ENCODE measurements around the gene PRRT4.

Gene PRRT4

GRCh38 chr7:128361411-128362379, at the start of gene PRRT4:
PRRT4 (minus strand) TSS chr7:128361690.
- DNase-seq = peak; percentile 52 to 73

GRCh38 chr7:128410451-128410753, 48.9 kb upstream of the PRRT4 start:
- no peak for DNase-seq

GRCh38 chr7:128409596-128410450, 48.3 kb upstream of the PRRT4 start, which contains the start of gene IMPDH1:
IMPDH1 (minus strand) TSS chr7:128409982; CDS start chr7:128409901, 81 bp downstream.
- peak; percentile 60 to 69 for DNase-seq

GRCh38 chr7:128408709-128409595, 47.5 kb upstream of the PRRT4 start:
- DNase-seq = no peak

- peak; percentile 49 to 61 for DNase-seq
Observed at GRCh38 chr7:128407751-128408708, 46.5 kb upstream of the PRRT4 start.

- no peak for DNase-seq
Observed at GRCh38 chr7:128407233-128407589, 45.7 kb upstream of the PRRT4 start.

DNA sequence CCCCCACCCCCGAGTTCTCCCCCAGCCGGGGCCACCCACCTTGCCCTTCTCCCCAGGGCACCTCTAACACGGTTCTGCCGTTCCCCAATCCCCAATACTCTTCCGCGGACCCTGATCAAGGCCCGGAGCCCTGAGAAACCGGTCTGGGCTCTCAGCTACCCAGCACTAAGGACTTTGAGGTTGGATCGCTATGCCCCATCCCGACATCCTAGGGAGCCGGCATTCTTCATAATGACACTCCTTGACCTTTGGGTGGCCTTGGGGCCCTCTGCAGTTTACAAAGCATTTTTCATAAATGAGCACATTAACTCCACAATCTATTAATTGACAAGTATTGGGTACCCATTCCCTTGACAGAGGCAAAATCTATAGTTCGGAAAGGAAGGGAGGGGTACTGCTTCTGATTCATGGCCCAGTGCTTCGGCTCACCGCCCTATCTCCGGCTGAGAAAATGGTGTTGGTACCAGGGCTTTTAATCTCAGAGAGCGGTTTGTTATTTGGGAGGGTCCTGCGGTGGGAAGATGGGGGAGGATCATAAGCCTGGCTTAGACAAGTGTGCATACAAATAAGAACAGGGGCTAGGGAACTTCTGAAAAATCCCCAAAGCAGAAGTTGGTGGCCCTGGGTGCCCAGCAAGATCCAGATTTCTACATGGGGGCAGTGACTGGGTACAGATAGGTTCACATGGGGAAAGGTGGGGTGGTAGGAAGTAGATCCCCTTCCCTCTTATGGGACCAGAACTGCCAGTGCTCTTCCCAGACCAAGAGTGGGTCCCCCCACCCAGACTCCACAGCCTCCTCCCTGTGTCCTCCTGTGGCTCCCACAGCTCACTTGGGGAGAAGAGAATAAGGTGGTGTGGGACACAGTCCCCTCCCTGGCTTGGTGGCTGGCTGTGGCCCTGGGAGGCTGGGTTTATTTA, 45.1 kb upstream of the PRRT4 start:
- DNase-seq = no peak

- no peak for DNase-seq
Observed at GRCh38 chr7:128405471-128406313, 44.2 kb upstream of the PRRT4 start.

DNA sequence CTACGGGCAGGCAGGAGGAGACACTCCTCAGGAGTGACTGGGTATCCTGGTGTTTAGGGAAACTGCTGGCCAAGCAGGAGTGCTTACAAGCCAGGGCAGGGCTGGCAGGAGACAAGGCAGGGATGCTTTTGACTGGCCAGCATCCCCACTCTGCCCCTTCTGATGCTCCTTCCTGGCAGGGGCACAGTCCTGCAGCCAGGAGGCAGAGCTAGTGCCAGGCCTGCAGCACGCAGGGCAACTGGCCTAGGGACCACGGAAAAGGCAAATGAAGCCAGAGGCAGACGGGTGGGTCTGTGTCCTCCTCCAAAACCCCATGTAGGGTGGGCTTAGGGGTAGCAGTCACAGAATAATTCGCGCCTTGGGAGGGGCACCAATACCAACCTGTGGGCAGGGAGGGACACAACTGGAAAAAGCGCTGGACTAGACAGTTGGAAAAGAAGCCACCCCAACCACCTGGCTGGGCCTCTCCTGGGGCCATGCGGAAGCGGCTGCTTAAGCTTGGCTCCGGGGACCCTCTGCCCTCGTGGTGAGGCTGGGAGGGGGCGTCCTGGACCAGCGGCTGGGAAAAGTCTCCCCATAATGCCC, 43.5 kb upstream of the PRRT4 start:
- no peak for DNase-seq

DNA sequence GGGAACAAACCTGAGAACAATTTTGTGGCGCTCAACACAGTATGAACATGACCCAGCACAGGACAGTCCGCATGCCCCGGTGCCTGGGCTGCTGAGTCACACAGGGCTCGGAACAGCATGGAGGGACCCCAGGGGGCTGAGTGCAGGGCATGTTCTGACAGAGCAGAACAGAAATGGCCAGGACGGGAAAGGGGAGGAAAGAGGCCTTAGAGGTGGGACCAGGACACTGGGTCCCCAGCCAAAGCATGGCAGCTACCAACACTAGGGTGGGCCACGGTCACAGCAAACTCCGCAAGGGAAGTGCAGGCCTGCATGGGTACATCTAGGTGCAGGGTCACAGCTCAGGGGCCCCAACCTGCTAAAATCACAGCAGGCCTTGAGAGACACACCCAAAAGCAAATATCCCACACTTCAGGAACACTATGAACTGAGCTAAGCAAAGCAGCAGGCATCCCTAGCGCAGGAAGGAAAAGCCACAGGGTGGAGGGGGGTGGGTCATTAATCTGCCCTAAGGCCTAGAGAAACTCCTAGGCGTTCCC, 42.7 kb upstream of the PRRT4 start:
- DNase-seq = no peak

- DNase-seq = no peak
Observed at GRCh38 chr7:128403676-128404075, 42.2 kb upstream of the PRRT4 start.

DNA sequence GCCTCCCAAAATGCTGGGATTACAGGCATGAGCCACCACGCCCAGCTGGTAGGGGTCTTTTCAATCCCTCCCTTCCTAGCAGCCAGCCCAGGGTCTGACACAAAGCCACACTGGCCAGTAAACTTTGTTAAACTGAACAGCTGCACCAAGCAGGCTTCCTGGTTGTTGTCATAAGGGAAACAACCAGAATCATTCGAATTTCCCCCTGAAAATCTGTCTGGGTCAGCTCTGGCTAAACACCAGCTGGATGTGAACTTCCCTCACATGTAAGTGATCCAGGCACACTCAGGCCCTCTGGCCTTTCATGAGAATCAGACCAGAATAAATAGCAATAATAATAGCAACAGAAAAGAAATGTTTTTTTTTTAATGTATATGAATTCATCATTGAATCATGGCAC, 40.9 kb upstream of the PRRT4 start:
- DNase-seq = no peak

DNA sequence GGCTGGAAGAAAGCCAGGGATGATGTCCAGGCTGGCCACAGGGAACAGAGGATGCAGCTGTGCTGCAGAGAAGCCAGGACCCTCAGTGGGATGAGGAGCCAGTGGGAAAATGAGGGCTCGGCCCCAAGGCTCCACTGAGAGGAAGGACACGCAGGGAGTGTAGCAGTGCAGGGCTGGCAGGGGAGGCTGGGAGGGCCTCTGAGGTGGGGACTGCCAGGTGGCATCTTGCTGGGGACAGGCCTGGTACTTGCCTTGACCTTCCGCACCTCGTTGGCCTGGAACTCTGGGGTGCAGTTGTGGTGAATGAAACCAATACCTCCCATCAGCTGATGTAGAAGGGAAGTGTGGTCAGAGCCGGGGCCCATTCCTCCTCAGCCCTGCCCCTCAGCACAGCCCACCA, 39.1 kb upstream of the PRRT4 start:
- no peak for DNase-seq

DNA sequence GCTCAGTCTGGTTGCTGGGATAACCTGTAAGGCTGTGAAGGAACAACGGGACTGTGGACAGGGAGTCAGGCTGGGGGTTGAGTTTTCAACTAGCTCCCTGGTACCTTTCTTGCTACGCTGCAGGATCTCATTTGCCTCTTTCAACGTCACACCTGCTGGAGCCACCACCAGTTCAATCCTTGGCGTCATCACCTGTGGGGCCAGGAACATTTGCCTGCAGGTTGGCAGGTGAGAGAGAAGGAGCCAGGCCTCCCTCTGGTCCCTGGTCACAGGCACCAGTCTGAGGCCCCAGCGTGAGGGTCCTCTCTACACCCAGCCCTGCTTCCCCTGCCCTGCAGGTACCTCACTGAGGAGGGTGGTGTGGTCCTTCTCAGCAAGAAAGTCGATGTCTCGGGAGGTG, 38.5 kb upstream of the PRRT4 start:
- no peak for DNase-seq

GRCh38 chr7:128398841-128399135, 37.3 kb upstream of the PRRT4 start:
- no peak for DNase-seq

- peak; percentile 11 to 23 for DNase-seq
Observed at GRCh38 chr7:128398016-128398840, 36.7 kb upstream of the PRRT4 start.

DNA sequence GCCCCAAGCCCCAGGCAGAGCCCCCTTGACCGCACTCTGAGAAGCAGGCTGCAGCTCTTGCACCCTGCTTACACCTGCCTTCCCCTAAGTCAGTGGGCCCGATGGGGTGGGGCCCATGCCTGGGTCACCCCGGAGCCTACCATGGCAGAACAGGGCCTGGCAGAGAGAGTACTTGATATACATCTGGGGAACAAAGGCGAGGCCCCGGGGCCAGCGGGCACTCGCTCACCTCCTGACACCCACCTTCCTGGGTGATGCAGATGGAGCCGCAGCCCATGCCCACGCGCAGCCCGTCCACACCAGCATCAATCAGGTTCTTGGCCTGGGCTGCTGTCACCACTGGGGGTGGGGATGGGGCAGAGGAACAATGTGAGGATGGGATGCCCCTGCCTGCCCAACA, 34.9 kb upstream of the PRRT4 start:
- no peak for DNase-seq

- DNase-seq = no peak
Observed at GRCh38 chr7:128395748-128396147, 34.3 kb upstream of the PRRT4 start.
